Right lobe of liver (tissue), 6 donors: ENCODE data around the gene HOXC10. TPM values are rescaled to one million over a fixed set of nuclear protein-coding genes. Genes with fewer than 3 reads are reported as not detected.

ENCODE experiments used
- ATAC-seq, 4 donors: fragments of 200-7000 bp; cut with Tn5 transposase; one replicate each; pipeline ENCODE4 v1.9.1; 2020; ENCODE audit warnings: mild to moderate bottlenecking in 4 of 4, moderate library complexity in 4 of 4
- DNase-seq, 3 donors: peaks; one replicate each; pipeline ENCODE4 v3.0.0-alpha.2; 2020
- H3K27ac ChIP-seq, 3 donors: fragments of 200-600 bp; one replicate each; pipeline ENCODE4 v1.8.0; 2022
- H3K27me3 ChIP-seq, 2 donors: fragments of 200-600 bp; one replicate each; pipeline ENCODE4 v1.8.0; 2022
- H3K36me3 ChIP-seq, 4 donors: fragments of 200-600 bp; sonication (generic) in 1 of 4; one replicate each; pipeline versions ENCODE4 v1.5.1 to v1.8.0; 2017 to 2022; ENCODE audit warnings: control low read depth in 1 of 4
- H3K4me1 ChIP-seq, 4 donors: fragments of 200-600 bp; sonication (generic) in 1 of 4; one replicate each; pipeline versions ENCODE4 v1.5.1 to v1.8.0; 2017 to 2022; ENCODE audit warnings: control low read depth in 1 of 4
- H3K4me3 ChIP-seq, 3 donors: fragments of 200-600 bp; one replicate each; pipeline ENCODE4 v1.8.0; 2022
- H3K9me3 ChIP-seq, 4 donors: fragments of 200-600 bp; sonication (generic) in 1 of 4; one replicate each; pipeline versions ENCODE4 v1.5.1 to v1.8.0; 2017 to 2022; ENCODE audit warnings: control low read depth in 1 of 4
- CTCF ChIP-seq, 4 donors: fragments of 200-600 bp in 3 of 4; fragments of 450-650 bp in 1 of 4; IDR thresholded peaks; one replicate each; pipeline versions ENCODE4 v1.5.1 to v1.8.0; 2016 to 2022; ENCODE audit warnings: antibody characterized with exemption in 4 of 4, mild to moderate bottlenecking in 2 of 4
- POLR2A ChIP-seq: fragments of 450-650 bp; IDR thresholded peaks from one replicate; pipeline ENCODE4 v1.6.1; 2017; ENCODE audit warnings: antibody characterized with exemption, mild to moderate bottlenecking
- WGBS: methylation state at CpG from one replicate; pipeline ENCODE4 v1.1.6; 2018; ENCODE audit warnings: low coverage, low lambda C conversion rate; ENCODE audit not compliant: insufficient coverage; ENCODE audit errors: missing lambda C conversion rate; 5-methylcytosine and 5-hydroxymethylcytosine counted together
- intact Hi-C, 2 donors: fragments of 100-400 bp; cut with DNase I; formaldehyde crosslinking; loops; one replicate each; pipeline versions ENCODE4 v1.11.2 to v1.14.1; 2022
- total RNA-seq, 6 experiments: library from RNA; depleted of rRNA in 2 of 6; stranded (reverse); fragments of >200 nt in 2 of 6; fragmentation: NEBNext Ultra II Directional in 3 of 6; extraction: Animal tissue kit (Norgen Biotek cat#: 25700) in 3 of 6; gene quantifications; one replicate each; pipeline versions ENCODE4 v1.1.0 to v1.2.4, GENCODE V29; 2016 to 2023
- donor health status: DM: no; HTN: yes; CAD: no.
- donor health status: DM: no; HTN: no; CAD: no.
- donor health status: DM: no; HTN: no; CAD: no.
- donor health status: DM: no; HTN: yes; CAD: no.
- donor health status: DM: no; HTN: yes; CAD: no.

Gene HOXC10
- total RNA-seq, 6 experiments from 2014 or later, result not detected

- WGBS, result 12% methylated on average over 21 of the region's 21 CpGs
- no peaks in the 10 kb centered on the region for H3K36me3 ChIP-seq
- TF ChIP-seq CTCF (IDR thresholded peaks at IDR 0.05) (no peak), POLR2A (no peak)
These were observed 8.6 kb upstream of the HOXC10 start for GRCh38 chr12:53976172-53976822.

DNA sequence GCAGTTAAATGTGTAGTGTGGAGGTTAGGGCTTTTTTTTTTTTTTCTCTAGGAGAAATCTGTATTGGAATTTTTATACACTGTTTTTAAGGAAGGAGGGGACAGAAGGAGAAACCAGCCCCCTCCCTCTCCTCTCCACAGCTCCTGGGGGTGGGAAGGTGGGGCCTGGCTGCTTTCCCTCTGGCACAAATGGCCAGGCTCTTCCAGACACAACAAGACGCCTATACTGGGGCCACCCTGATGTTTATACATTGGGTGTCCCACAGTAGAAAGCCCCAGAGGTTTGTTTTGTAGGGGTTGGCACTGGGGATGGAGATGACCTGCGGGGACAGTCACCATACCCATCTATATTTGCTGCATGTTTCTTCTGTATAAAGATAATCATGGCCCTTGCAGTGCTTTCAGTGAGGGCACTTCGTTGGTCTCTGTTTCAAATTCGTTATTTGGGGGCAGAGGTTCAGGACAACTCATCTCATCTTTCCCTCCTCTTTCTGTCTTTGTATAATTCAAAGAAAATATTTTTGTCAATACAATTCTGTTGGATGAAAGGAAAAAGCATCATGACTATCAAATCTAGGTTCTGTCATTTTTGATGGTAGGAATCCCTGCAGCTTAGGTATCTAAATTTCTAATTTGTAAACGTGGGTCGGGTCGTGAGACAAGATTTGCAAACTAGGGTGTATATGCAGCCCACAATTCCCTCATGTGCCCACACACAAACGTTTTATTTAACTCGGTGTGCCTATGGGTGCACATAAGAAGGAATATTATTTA is 7.9 kb upstream of the HOXC10 start:
- DNase-seq (peak in 1 of 3 donors; percentile 3), ATAC-seq (no peak)
- H3K4me3 ChIP-seq, result no peak overlapping the region
- peaks cover 11 to 47% of the 10 kb centered on the region in 2 donors for H3K27me3 ChIP-seq
- H3K36me3 ChIP-seq, result no peaks in the 10 kb centered on the region
- H3K4me1 ChIP-seq, result peaks cover 0 to 5% (median 0%) of the 10 kb centered on the region in 4 donors
- intact Hi-C loops, result no loop called here
- WGBS, result 7% methylated on average over 9 of the region's 9 CpGs
- no peaks in the 10 kb centered on the region for H3K9me3 ChIP-seq
- H3K27ac ChIP-seq, result no peak overlapping the region
- no peak for TF ChIP-seq POLR2A
- no peak for TF ChIP-seq CTCF (IDR thresholded peaks at IDR 0.05)

More at GRCh38 chr12:53976172-53976822, 8.6 kb upstream of the HOXC10 start:
- Histone ChIP-seq H3K9me3 (no peaks in the 10 kb centered on the region), H3K4me1 (peaks cover 0 to 5% (median 0%) of the 10 kb centered on the region in 4 donors), H3K27me3 (peaks cover 6 to 40% of the 10 kb centered on the region in 2 donors), H3K4me3 (no peak overlapping the region), H3K27ac (no peak overlapping the region)
- intact Hi-C loops, result no loop called here
- DNase-seq (peak in 1 of 3 donors; percentile 24), ATAC-seq (no peak)

DNA sequence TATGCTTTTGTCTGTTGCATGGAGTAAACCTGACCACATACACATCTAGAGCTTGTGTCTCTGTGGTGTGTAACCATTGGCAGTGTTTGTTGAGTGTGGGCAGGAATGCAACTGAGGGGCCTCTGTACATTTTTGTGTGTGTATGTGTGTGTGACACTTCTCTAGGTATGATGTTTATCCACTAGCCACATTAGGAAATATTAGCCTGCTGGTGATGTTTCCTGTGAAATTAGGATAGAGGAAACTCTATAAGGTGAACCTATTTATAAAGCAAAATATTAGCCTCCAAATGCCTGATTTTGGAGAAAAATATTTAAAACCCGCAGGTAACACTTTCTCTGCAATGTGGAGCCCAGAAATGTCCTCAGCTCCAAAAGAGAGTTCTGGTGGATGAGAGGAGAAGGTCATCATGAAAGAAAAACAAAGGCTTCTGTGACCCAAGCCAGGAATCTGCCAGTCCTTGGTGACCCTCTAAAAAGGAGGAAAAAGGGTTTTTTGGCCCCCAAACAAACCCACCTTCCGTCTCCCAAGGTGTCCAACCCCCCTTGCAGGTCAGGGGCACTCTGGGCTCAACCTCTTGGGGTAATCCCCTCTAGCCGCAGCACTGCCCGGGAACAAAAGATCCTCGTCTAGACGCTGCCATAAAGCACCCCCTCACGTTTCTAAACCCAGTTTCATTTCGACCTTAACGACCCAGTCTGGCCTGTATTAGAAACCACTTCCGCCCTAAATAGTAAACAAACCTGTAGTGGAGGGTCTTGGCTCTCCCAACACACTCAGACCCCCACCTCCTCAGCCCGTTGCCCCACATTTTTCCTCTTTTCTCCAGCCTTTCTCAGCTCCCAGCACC is 7.1 kb upstream of the HOXC10 start:
- WGBS, result 5% methylated on average over 11 of the region's 11 CpGs
- intact Hi-C loops, result no loop called here
- Histone ChIP-seq H3K9me3 (no peaks in the 10 kb centered on the region), H3K27ac (no peak overlapping the region), H3K36me3 (no peaks in the 10 kb centered on the region), H3K27me3 (peaks cover 11 to 55% of the 10 kb centered on the region in 2 donors), H3K4me3 (no peak overlapping the region), H3K4me1 (peaks cover 0 to 5% (median 0%) of the 10 kb centered on the region in 4 donors)
- no peak for TF ChIP-seq POLR2A
- TF ChIP-seq CTCF (IDR thresholded peaks at IDR 0.05), result no peak
- ATAC-seq, result no peak
- peak in 1 of 3 donors; percentile 31 for DNase-seq

- Histone ChIP-seq H3K36me3 (no peaks in the 10 kb centered on the region), H3K27ac (no peak overlapping the region), H3K4me3 (no peak overlapping the region), H3K27me3 (peaks cover 12 to 55% of the 10 kb centered on the region in 2 donors), H3K9me3 (no peaks in the 10 kb centered on the region), H3K4me1 (peaks cover 0 to 5% (median 0%) of the 10 kb centered on the region in 4 donors)
- intact Hi-C loops, result no loop called here
- DNase-seq (no peak), ATAC-seq (no peak)
- TF ChIP-seq CTCF (IDR thresholded peaks at IDR 0.05) (no peak), POLR2A (no peak)
- 7% methylated on average over 15 of the region's 15 CpGs for WGBS
These were observed 6.2 kb upstream of the HOXC10 start for GRCh38 chr12:53978477-53979356.
